Fibroblast of pulmonary artery (primary cell): ENCODE data around the gene LCE2B.
"Not testable (repeated sequence)": the region's sequence is repeated elsewhere in the genome, so short reads cannot be mapped to it uniquely, and the experiment has no call there.

ENCODE experiments used
- DNase-seq: peaks from one replicate; pipeline ENCODE4 v3.0.0-alpha.2; 2010; ENCODE audit warnings: low read depth
- H3K4me3 ChIP-seq: replicated peaks from 2 replicates; pipeline ENCODE4 v1.5.1; 2011; ENCODE audit warnings: low read depth, mild to moderate bottlenecking, control low read depth, low read length, moderate library complexity
- CTCF ChIP-seq: IDR thresholded peaks from 2 replicates; pipeline ENCODE4 v1.5.1; 2011; ENCODE audit warnings: mild to moderate bottlenecking, control low read depth, low read length, inconsistent platforms; ENCODE audit errors: missing control alignments

LCE2B gene

DNA sequence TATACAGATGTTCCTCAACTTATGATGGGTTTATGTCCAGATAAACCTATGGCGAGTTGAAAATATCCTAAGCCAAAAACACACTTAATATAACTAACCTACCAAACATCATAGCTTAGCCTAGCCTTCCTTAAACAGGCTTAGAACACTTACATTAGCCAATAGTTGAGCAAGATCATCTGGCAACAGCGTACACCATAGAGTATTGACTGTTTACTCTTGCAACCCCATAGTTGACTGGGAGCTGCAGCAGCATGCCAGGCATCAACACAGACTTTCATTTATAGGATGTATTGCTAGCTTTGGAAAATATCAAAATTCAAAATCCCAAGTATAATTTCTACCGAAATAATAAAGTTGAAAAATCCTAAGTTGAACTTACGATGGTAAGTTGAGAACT is 28.2 kb upstream of the LCE2B start:
- no peak for TF ChIP-seq CTCF
- DNase-seq = no peak
- no peak overlapping the region for H3K4me3 ChIP-seq

DNA sequence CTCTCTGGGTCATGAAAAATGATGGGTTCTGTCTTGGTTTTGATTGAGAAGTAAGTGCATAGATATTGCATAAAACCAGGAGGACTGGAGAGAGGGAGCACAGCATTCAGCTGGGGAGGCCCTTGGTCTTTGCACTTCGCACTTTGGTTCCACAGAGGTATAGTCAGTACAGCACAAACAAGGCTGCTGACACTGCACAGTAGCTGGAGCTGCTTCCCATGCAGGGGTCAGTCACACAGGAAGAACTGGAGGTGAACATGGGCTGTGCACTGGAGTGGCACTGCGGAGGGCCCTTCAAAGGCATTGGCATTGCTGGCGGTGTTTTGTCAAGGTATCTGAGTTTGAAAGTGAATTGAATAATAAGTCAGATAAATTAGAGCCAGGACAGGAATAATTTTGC is 27.3 kb upstream of the LCE2B start:
- no peak overlapping the region for H3K4me3 ChIP-seq
- no peak for TF ChIP-seq CTCF
- no peak for DNase-seq

DNA sequence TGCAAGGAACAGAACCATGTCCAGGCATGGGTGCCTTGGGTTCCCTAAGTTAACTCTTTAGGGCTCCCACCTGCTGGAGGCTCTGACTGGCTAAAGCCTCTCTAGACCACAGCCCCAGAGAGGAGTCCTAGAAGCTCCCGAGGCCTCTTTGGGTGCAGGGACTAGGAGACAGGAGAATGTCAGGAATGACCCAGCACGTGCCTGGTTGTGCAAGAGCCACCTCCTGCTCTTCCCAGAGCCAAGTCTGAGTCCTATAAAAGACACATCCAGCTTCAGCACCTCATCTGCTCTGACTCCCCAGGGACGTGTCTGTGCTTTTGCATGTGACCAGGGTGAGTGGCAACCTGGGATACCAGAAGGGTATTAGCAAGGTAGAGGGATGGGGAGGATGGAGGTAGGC is 22.8 kb upstream of the LCE2B start, which contains the start of gene LCE2D:
LCE2D (plus strand) TSS at position 283 of the 400 bp plus-strand sequence. CDS start 726 bp downstream, outside the sequence.
- no peak for DNase-seq
- H3K4me3 ChIP-seq = no peak within 1 kb of the TSS
- no peak for TF ChIP-seq CTCF

DNA sequence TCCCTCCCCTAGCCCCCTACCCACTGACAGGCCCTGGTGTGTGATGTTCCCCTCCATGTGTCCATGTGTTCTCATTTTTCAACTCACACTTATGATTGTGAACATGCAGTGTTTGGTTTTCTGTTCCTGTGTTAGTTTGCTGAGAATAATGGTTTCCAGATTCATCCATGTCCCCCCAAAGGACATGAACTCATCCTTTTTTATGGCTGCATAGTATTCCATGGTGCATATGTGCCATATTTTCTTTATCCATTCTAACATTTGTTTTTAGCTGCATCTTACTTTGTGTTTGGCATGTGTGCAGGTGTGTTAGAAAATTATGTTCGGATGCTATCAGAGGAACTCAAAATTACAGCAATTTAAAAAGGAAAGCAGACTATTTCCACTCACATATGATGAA is 19.8 kb upstream of the LCE2B start:
- H3K4me3 ChIP-seq, DNase-seq: not testable (repeated sequence)

DNA sequence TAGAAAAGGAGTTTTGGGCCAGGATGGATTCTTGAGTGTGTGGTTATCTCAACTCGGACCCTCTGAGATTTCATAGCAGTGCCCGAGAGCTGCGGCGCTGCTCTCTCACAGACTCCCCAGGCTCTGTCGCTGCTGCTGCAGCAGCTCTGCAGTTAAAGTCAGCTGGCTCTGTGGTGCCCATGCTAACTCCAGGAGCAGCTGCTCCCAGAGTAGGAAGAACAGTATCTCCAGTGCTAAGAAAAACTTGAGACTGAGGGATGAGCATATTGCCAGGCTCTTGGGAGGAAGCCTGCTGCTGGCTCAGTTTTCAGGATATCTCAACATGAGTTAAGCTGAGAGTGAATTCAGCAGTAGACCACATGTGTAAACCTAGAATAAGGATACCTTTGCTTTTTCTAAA is 18.3 kb upstream of the LCE2B start:
- no peak overlapping the region for H3K4me3 ChIP-seq
- DNase-seq = no peak
- TF ChIP-seq CTCF = no peak

- no peak for DNase-seq
- TF ChIP-seq CTCF = no peak
- H3K4me3 ChIP-seq = no peak overlapping the region
Observed at GRCh38 chr1:152673016-152673415, 12.9 kb upstream of the LCE2B start.

DNA sequence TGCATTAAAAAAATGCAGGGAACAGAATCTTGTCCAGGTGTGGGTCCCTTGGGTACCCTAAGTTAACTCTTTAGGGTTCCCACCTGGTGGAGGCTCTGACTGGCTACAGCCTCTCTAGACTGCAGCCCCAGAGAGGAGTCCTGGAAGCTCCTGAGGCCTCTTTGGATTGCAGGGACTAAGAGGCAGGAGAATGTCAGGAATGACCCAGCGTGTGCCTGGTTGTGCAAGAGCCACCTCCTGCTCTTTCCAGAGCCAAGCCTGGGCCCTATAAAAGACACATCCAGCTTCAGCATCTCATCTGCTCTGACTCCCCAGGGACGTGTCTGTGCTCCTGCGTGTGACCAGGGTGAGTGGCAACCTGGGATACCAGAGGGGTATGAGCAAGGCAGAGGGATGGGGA is 10.9 kb upstream of the LCE2B start, which contains the start of gene LCE2C:
LCE2C (plus strand) TSS at position 297 of the 400 bp plus-strand sequence. CDS start 737 bp downstream, outside the sequence.
- H3K4me3 ChIP-seq, DNase-seq: not testable (repeated sequence)

DNA sequence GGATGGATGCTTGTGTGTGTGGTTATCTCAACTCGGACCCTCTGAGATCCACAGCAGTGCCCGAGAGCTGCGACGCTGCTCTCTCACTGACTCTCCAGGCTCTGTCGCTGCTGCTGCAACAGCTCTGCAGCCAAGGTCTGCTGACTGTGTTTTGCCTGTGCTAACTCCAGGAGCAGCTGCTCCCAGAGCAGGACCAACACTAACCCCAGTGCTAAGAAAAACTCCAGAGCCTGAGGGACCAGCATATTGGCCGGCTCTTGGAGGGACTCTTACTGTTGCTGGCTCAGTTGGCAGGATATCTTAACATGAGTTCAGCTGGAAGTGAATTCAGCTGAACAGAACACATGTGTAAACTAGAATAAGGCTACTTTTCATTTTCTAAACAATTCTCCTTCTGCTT is 6.5 kb upstream of the LCE2B start:
- H3K4me3 ChIP-seq = no peak overlapping the region
- no peak for DNase-seq
- no peak for TF ChIP-seq CTCF
